Measurements from ENCODE around the gene QRFPR. TPM values are rescaled to one million over a fixed set of nuclear protein-coding genes. Genes with fewer than 3 reads are reported as not detected.

The QRFPR gene
- polyA plus RNA-seq, 1 donor (not counting 4 experiments of a cell fraction or from before 2014, with no cell fraction given) = 0.38 TPM

DNA sequence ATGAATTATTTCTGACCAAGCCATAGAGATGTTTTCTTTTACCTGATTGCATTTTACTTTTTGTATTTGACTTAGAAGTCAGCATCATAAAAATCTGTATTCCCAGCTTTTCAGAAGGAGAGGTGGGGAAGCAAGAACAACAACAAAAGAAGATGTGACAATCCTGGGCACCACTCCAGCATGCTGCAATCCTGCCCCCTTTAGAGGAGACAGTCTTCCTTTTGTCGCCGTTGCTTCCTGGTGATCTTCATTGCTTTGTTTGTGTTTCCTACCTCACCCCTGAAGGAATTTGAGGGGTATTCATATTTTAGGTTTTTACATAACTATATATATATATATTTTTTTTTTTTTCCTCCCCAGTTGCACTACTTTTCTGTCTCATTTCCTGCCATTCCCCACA is 3.7 kb downstream of the QRFPR start:
- H3K4me1 ChIP-seq (ENCODE audit: control insufficient read depth, extremely low read depth, insufficient read depth, low read length) = peaks cover 41% of the 10 kb centered on the region
- H2AFZ ChIP-seq (ENCODE audit: control insufficient read depth, low read length) = no peak overlapping the region
- no peaks in the 10 kb centered on the region for H3K36me3 ChIP-seq (ENCODE audit: control insufficient read depth in 2 of 2, extremely low read depth in 1 of 2, insufficient read depth in 2 of 2, low read length in 2 of 2)
- DNase-seq (ENCODE audit: low read depth, low spot score) (no peak), FAIRE-seq (no peak)
- no peaks in the 10 kb centered on the region for H3K9me3 ChIP-seq (ENCODE audit: control insufficient read depth, low read depth, low read length)
- no peak overlapping the region for H3K9ac ChIP-seq (ENCODE audit: control insufficient read depth, extremely low read depth, insufficient read depth, low read length)
- H4K20me1 ChIP-seq (ENCODE audit: control insufficient read depth, extremely low read depth, insufficient read depth, low read length) = no peaks in the 10 kb centered on the region
- TF ChIP-seq, protein P1, sequence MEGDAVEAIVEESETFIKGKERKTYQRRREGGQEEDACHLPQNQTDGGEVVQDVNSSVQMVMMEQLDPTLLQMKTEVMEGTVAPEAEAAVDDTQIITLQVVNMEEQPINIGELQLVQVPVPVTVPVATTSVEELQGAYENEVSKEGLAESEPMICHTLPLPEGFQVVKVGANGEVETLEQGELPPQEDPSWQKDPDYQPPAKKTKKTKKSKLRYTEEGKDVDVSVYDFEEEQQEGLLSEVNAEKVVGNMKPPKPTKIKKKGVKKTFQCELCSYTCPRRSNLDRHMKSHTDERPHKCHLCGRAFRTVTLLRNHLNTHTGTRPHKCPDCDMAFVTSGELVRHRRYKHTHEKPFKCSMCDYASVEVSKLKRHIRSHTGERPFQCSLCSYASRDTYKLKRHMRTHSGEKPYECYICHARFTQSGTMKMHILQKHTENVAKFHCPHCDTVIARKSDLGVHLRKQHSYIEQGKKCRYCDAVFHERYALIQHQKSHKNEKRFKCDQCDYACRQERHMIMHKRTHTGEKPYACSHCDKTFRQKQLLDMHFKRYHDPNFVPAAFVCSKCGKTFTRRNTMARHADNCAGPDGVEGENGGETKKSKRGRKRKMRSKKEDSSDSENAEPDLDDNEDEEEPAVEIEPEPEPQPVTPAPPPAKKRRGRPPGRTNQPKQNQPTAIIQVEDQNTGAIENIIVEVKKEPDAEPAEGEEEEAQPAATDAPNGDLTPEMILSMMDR (optimal IDR thresholded peaks at IDR 0.05 in 1 of 3, IDR thresholded peaks at IDR 0.05 in 1 of 3, conservative IDR thresholded peaks at IDR 0.05 in 1 of 3; ENCODE audit: extremely low read depth in 1 of 3, insufficient read depth in 2 of 3, low read length in 3 of 3) = no peak
- no peak for TF ChIP-seq EZH2 (IDR thresholded peaks at IDR 0.05; ENCODE audit: low read length)
- peaks cover 11% of the 10 kb centered on the region for H3K27me3 ChIP-seq (ENCODE audit: control insufficient read depth, extremely low read depth, insufficient read depth, low read length)
- H3K4me2 ChIP-seq (ENCODE audit: control insufficient read depth, extremely low read depth, insufficient read depth, low read depth, low read length) = no peak overlapping the region
- no peaks in the 10 kb centered on the region for H3K79me2 ChIP-seq (ENCODE audit: control insufficient read depth, insufficient read depth, low read length)
- dilution Hi-C loops (cut with MboI; ENCODE audit: extremely low pct_ligation_motif_present, low sequenced_read_pairs) = no loop called here
- no peaks in the 10 kb centered on the region for H3K9me1 ChIP-seq (ENCODE audit: control insufficient read depth, extremely low read depth, insufficient read depth, low read length)
- no peak overlapping the region for H3K27ac ChIP-seq (ENCODE audit: control insufficient read depth, insufficient read depth, low read length)
- no peak overlapping the region for H3K4me3 ChIP-seq (ENCODE audit: control insufficient read depth in 2 of 3, extremely low read depth in 1 of 3, insufficient read depth in 2 of 3, low read depth in 1 of 3, low read length in 3 of 3)

DNA sequence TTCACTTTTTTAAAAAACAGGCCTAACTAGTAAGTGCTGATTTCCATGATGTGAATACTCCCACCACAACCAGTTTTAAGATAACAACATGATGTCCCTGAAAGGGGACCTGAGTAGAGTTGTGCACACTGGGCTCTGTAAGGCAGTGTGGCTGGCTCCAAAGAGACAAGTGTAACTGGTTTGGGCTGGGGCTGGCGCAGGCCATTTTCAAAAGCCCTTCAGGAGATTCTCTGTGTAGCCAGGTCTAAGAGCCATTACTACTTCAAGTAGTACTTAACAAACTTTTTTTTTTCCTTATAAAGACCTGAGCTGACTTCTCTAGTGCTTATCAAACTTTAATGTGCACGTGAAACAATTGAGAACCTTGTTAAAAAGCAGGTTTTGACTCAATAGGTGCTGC is 4.3 kb downstream of the QRFPR start:
- Histone ChIP-seq H3K4me3 (ENCODE audit: control insufficient read depth in 2 of 3, extremely low read depth in 1 of 3, insufficient read depth in 2 of 3, low read depth in 1 of 3, low read length in 3 of 3) (no peak overlapping the region), H2AFZ (ENCODE audit: control insufficient read depth, low read length) (no peak overlapping the region), H3K4me1 (ENCODE audit: control insufficient read depth, extremely low read depth, insufficient read depth, low read length) (peaks cover 41% of the 10 kb centered on the region), H3K79me2 (ENCODE audit: control insufficient read depth, insufficient read depth, low read length) (no peaks in the 10 kb centered on the region), H3K4me2 (ENCODE audit: control insufficient read depth, extremely low read depth, insufficient read depth, low read depth, low read length) (peak overlapping the region; percentile 31), H4K20me1 (ENCODE audit: control insufficient read depth, extremely low read depth, insufficient read depth, low read length) (no peaks in the 10 kb centered on the region), H3K9me1 (ENCODE audit: control insufficient read depth, extremely low read depth, insufficient read depth, low read length) (no peaks in the 10 kb centered on the region), H3K27me3 (ENCODE audit: control insufficient read depth, extremely low read depth, insufficient read depth, low read length) (peaks cover 11% of the 10 kb centered on the region), H3K36me3 (ENCODE audit: control insufficient read depth in 2 of 2, extremely low read depth in 1 of 2, insufficient read depth in 2 of 2, low read length in 2 of 2) (no peaks in the 10 kb centered on the region), H3K27ac (ENCODE audit: control insufficient read depth, insufficient read depth, low read length) (no peak overlapping the region), H3K9ac (ENCODE audit: control insufficient read depth, extremely low read depth, insufficient read depth, low read length) (no peak overlapping the region), H3K9me3 (ENCODE audit: control insufficient read depth, low read depth, low read length) (no peaks in the 10 kb centered on the region)
- TF ChIP-seq EZH2 (IDR thresholded peaks at IDR 0.05; ENCODE audit: low read length) = no peak
- TF ChIP-seq, protein P1 (optimal IDR thresholded peaks at IDR 0.05 in 1 of 3, IDR thresholded peaks at IDR 0.05 in 1 of 3, conservative IDR thresholded peaks at IDR 0.05 in 1 of 3; ENCODE audit: extremely low read depth in 1 of 3, insufficient read depth in 2 of 3, low read length in 3 of 3) = no peak
- no peak for FAIRE-seq
- dilution Hi-C loops (cut with MboI; ENCODE audit: extremely low pct_ligation_motif_present, low sequenced_read_pairs) = no loop called here
- DNase-seq (ENCODE audit: low read depth, low spot score) = no peak
